Nephron (organoid): ENCODE results near the gene ENTR1.

ENCODE experiments used
- H3K27ac Mint-ChIP-seq, 3 experiments: 2 replicates each; pipeline ENCODE4 v1.8.0; 2020; ENCODE audit warnings: mixed read lengths in 3 of 3, mild to moderate bottlenecking in 2 of 3, moderate library complexity in 1 of 3
- H3K27me3 Mint-ChIP-seq: 2 replicates; pipeline ENCODE4 v1.8.0; 2021; ENCODE audit warnings: low read depth, mild to moderate bottlenecking, moderate library complexity, mixed read lengths
- H3K36me3 Mint-ChIP-seq: 2 replicates; pipeline ENCODE4 v1.8.0; 2020; ENCODE audit warnings: low read depth, mixed read lengths
- H3K4me1 Mint-ChIP-seq: 2 replicates; pipeline ENCODE4 v1.8.0; 2020; ENCODE audit warnings: mixed read lengths
- H3K4me3 Mint-ChIP-seq, 3 experiments: 2 replicates each; pipeline ENCODE4 v1.8.0; 2020; ENCODE audit warnings: mild to moderate bottlenecking in 3 of 3, mixed read lengths in 3 of 3, moderate library complexity in 2 of 3
- H3K9me3 Mint-ChIP-seq: 2 replicates; pipeline ENCODE4 v1.8.0; 2020; ENCODE audit warnings: mixed read lengths
- TF ChIP-seq, protein P1 (sequence below), 3 experiments: fragments of 200-600 bp; sonication (generic); IDR thresholded peaks; one replicate each; pipeline ENCODE4 v1.5.0; 2021; ENCODE audit warnings: antibody characterized with exemption in 3 of 3; ENCODE audit not compliant: unreplicated experiment in 3 of 3

Gene ENTR1

DNA sequence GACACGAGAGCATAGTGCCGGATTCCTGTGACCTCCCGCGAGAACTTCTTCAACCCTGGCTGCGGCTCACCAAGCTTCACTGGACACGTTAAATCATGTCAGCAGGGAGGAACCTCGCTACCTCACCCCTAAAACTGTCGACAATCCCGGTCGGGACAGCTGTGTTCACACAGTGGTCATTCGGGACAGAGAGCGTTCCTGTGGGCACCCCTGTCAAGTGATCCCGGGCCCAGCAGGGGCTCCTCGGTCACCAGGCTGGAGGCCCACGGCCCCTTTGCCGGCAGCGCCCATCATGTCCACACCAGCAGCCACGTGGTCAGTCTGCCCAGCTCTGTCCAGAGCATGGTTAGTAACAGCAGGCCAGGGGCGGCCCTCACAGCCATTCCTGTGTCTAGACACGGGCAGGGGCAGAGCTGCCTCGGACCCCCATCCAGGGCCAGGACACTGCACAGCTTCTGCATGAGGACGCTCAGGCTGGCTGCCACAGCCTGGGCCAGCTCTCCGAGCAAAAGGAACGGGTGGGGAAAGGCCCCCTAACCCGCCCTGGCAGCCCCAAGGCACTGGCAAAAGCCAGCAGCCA, 25.7 kb upstream of the ENTR1 start:
- H3K27ac Mint-ChIP-seq: no peak overlapping the region
- peaks cover 11% of the 10 kb centered on the region for H3K36me3 Mint-ChIP-seq
- H3K27me3 Mint-ChIP-seq: no peaks in the 10 kb centered on the region
- no peaks in the 10 kb centered on the region for H3K9me3 Mint-ChIP-seq
- TF ChIP-seq, protein P1, sequence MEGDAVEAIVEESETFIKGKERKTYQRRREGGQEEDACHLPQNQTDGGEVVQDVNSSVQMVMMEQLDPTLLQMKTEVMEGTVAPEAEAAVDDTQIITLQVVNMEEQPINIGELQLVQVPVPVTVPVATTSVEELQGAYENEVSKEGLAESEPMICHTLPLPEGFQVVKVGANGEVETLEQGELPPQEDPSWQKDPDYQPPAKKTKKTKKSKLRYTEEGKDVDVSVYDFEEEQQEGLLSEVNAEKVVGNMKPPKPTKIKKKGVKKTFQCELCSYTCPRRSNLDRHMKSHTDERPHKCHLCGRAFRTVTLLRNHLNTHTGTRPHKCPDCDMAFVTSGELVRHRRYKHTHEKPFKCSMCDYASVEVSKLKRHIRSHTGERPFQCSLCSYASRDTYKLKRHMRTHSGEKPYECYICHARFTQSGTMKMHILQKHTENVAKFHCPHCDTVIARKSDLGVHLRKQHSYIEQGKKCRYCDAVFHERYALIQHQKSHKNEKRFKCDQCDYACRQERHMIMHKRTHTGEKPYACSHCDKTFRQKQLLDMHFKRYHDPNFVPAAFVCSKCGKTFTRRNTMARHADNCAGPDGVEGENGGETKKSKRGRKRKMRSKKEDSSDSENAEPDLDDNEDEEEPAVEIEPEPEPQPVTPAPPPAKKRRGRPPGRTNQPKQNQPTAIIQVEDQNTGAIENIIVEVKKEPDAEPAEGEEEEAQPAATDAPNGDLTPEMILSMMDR (IDR thresholded peaks at IDR 0.05; ENCODE audit: unreplicated experiment in 3 of 3): no peak
- H3K4me1 Mint-ChIP-seq: peaks cover 19% of the 10 kb centered on the region
- H3K4me3 Mint-ChIP-seq: peak overlapping the region; percentile 87 to 92 (median 90)

- no peak overlapping the region for H3K4me3 Mint-ChIP-seq
- H3K27me3 Mint-ChIP-seq: no peaks in the 10 kb centered on the region
- H3K9me3 Mint-ChIP-seq: no peaks in the 10 kb centered on the region
- peaks cover 12% of the 10 kb centered on the region for H3K36me3 Mint-ChIP-seq
- peaks cover 19% of the 10 kb centered on the region for H3K4me1 Mint-ChIP-seq
- TF ChIP-seq, protein P1 (IDR thresholded peaks at IDR 0.05; ENCODE audit: unreplicated experiment in 3 of 3): no peak
- H3K27ac Mint-ChIP-seq: no peak overlapping the region
These were observed 24.3 kb upstream of the ENTR1 start for GRCh38 chr9:136434580-136435169.

- no peaks in the 10 kb centered on the region for H3K27me3 Mint-ChIP-seq
- H3K4me3 Mint-ChIP-seq: no peak overlapping the region
- no peaks in the 10 kb centered on the region for H3K9me3 Mint-ChIP-seq
- TF ChIP-seq, protein P1 (IDR thresholded peaks at IDR 0.05; ENCODE audit: unreplicated experiment in 3 of 3): no peak
- peaks cover 19% of the 10 kb centered on the region for H3K4me1 Mint-ChIP-seq
- H3K36me3 Mint-ChIP-seq: peaks cover 12% of the 10 kb centered on the region
- no peak overlapping the region for H3K27ac Mint-ChIP-seq
These were observed 23.6 kb upstream of the ENTR1 start for GRCh38 chr9:136433849-136434579.

DNA sequence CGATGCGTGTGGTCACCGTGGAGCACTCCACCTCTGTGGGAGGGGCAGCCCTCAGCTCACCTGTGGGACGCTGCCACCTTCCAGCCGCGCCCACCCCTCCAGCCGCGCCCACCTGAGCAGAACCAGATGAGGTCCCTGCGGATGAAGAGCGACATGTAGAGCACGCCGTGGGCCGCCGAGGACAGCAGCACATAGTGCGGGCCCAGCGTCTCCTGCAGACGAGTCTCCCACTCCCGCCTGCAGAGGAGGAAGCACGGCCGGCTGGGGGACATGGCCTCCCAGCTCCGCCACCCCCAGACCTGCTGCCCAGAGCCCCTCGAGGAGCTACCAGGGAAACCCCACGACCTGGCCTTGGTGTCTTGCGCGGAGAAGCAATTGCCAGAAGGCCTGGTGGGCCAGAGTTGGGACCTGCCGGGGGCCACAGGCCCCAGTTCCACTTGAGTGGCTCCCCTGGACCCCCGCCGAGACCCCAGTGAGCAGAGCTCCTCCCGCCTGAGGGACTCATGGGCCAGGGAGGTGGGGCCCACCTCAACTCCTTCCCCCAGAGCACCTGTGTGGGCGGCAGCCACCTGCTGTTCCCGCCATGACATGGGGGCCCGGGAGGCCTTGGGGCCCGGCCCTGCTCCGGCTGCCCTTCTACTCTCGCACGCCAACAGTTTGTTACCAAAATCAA, 22.8 kb upstream of the ENTR1 start:
- TF ChIP-seq, protein P1 (IDR thresholded peaks at IDR 0.05; ENCODE audit: unreplicated experiment in 3 of 3): no peak
- Mint-ChIP-seq H3K27me3 (no peaks in the 10 kb centered on the region), H3K4me1 (peaks cover 16% of the 10 kb centered on the region), H3K4me3 (no peak overlapping the region), H3K9me3 (no peaks in the 10 kb centered on the region), H3K27ac (no peak overlapping the region), H3K36me3 (peaks cover 16% of the 10 kb centered on the region)

DNA sequence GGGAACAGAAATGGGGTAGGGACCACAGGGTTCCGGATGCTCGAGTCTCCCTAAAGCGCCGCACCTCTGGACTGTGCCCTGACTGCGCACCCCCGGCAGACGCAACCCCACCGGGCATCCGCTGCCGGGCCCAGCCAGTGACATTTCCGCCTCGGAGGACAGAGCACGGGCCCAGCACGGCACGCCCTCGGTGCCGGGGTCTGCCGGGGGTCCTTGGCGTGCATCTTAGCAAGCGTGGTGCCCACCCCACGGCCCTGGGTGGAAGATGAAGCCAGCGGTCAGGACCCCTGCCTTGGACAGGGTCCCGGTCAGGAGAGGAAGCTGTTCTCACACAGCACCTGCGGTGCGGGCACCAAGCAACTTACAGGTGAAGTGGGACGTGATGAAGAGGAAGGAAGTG, 22.2 kb upstream of the ENTR1 start:
- H3K4me1 Mint-ChIP-seq: peaks cover 13% of the 10 kb centered on the region
- no peaks in the 10 kb centered on the region for H3K27me3 Mint-ChIP-seq
- no peak overlapping the region for H3K4me3 Mint-ChIP-seq
- TF ChIP-seq, protein P1 (IDR thresholded peaks at IDR 0.05; ENCODE audit: unreplicated experiment in 3 of 3): no peak
- no peaks in the 10 kb centered on the region for H3K9me3 Mint-ChIP-seq
- H3K27ac Mint-ChIP-seq: no peak overlapping the region
- peaks cover 16% of the 10 kb centered on the region for H3K36me3 Mint-ChIP-seq
